Measurements from ENCODE around the gene PDE6H. TPM values are rescaled to one million over a fixed set of nuclear protein-coding genes. Genes with fewer than 3 reads are reported as not detected.
A peak's percentile ranks its signal among the peaks of the same experiment; 100 is the strongest.

Gene PDE6H
- total and polyA plus RNA-seq, 2 donors (not counting 1 experiment from before 2014, with no cell fraction given), result not detected

- no peak overlapping the region for H3K4me3 ChIP-seq (replicated peaks in 1 of 4; ENCODE audit: control extremely low read depth in 1 of 4, insufficient read depth in 1 of 4, low read depth in 3 of 4, low read length in 4 of 4)
- DNase-seq (ENCODE audit: low read depth in 2 of 2), result no peak
- no peaks in the 10 kb centered on the region for H4K20me1 ChIP-seq (ENCODE audit: control insufficient read depth, extremely low read depth, insufficient read depth, low read length)
- TF ChIP-seq, protein P1, sequence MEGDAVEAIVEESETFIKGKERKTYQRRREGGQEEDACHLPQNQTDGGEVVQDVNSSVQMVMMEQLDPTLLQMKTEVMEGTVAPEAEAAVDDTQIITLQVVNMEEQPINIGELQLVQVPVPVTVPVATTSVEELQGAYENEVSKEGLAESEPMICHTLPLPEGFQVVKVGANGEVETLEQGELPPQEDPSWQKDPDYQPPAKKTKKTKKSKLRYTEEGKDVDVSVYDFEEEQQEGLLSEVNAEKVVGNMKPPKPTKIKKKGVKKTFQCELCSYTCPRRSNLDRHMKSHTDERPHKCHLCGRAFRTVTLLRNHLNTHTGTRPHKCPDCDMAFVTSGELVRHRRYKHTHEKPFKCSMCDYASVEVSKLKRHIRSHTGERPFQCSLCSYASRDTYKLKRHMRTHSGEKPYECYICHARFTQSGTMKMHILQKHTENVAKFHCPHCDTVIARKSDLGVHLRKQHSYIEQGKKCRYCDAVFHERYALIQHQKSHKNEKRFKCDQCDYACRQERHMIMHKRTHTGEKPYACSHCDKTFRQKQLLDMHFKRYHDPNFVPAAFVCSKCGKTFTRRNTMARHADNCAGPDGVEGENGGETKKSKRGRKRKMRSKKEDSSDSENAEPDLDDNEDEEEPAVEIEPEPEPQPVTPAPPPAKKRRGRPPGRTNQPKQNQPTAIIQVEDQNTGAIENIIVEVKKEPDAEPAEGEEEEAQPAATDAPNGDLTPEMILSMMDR (conservative IDR thresholded peaks at IDR 0.05 in 1 of 2, IDR thresholded peaks at IDR 0.05 in 1 of 2; ENCODE audit: low read depth in 1 of 2, low read length in 2 of 2), result peak in 1 of 2 donors; percentile 1
- TF ChIP-seq EZH2 (IDR thresholded peaks at IDR 0.05; ENCODE audit: low read length, missing control alignments), result no peak
- H2AFZ ChIP-seq (ENCODE audit: low read length), result no peak overlapping the region
- no peaks in the 10 kb centered on the region for H3K79me2 ChIP-seq (ENCODE audit: control insufficient read depth, insufficient read depth, low read length)
- H3K27ac ChIP-seq (ENCODE audit: insufficient read depth, low read length), result no peak overlapping the region
- no peak overlapping the region for H3K9ac ChIP-seq (ENCODE audit: insufficient read depth, low read length)
- no peaks in the 10 kb centered on the region for H3K27me3 ChIP-seq (ENCODE audit: control insufficient read depth, insufficient read depth, low read length)
- H3K4me2 ChIP-seq (ENCODE audit: extremely low read depth, insufficient read depth, low read length), result no peak overlapping the region
- no peaks in the 10 kb centered on the region for H3K4me1 ChIP-seq (ENCODE audit: control insufficient read depth, extremely low read depth, insufficient read depth, low read length)
- H3K9me3 ChIP-seq (ENCODE audit: control insufficient read depth, insufficient read depth, low read depth, low read length), result no peaks in the 10 kb centered on the region
- H3K36me3 ChIP-seq (ENCODE audit: control insufficient read depth, insufficient read depth, low read length), result no peaks in the 10 kb centered on the region
Observed at GRCh38 chr12:14937689-14938088, 35.2 kb upstream of the PDE6H start.

GRCh38 chr12:14938301-14938700 is 34.5 kb upstream of the PDE6H start, which contains the start of gene ERP27:
Gene ERP27, minus strand, starts transcription at chr12:14938537. Its CDS starts 29 bp downstream, at chr12:14938508.
- TF ChIP-seq, protein P1 (conservative IDR thresholded peaks at IDR 0.05 in 1 of 2, IDR thresholded peaks at IDR 0.05 in 1 of 2; ENCODE audit: low read depth in 1 of 2, low read length in 2 of 2), result no peak
- no peak for TF ChIP-seq EZH2 (IDR thresholded peaks at IDR 0.05; ENCODE audit: low read length, missing control alignments)
- H2AFZ ChIP-seq (ENCODE audit: low read length), result no peak within 1 kb of the TSS
- no peak for DNase-seq (ENCODE audit: low read depth in 2 of 2)
- H3K4me1 ChIP-seq (ENCODE audit: control insufficient read depth, extremely low read depth, insufficient read depth, low read length), result no peaks in the 10 kb centered on the region
- no peaks in the 10 kb centered on the region for H3K27me3 ChIP-seq (ENCODE audit: control insufficient read depth, insufficient read depth, low read length)
- H3K4me3 ChIP-seq (replicated peaks in 1 of 4; ENCODE audit: control extremely low read depth in 1 of 4, insufficient read depth in 1 of 4, low read depth in 3 of 4, low read length in 4 of 4), result no peak within 1 kb of the TSS
- H3K79me2 ChIP-seq (ENCODE audit: control insufficient read depth, insufficient read depth, low read length), result no peaks in the 10 kb centered on the region
- no peaks in the 10 kb centered on the region for H3K36me3 ChIP-seq (ENCODE audit: control insufficient read depth, insufficient read depth, low read length)
- H3K9me3 ChIP-seq (ENCODE audit: control insufficient read depth, insufficient read depth, low read depth, low read length), result no peaks in the 10 kb centered on the region
- no peak within 1 kb of the TSS for H3K27ac ChIP-seq (ENCODE audit: insufficient read depth, low read length)
- no peak within 1 kb of the TSS for H3K4me2 ChIP-seq (ENCODE audit: extremely low read depth, insufficient read depth, low read length)
- H4K20me1 ChIP-seq (ENCODE audit: control insufficient read depth, extremely low read depth, insufficient read depth, low read length), result no peaks in the 10 kb centered on the region
- no peak within 1 kb of the TSS for H3K9ac ChIP-seq (ENCODE audit: insufficient read depth, low read length)

DNA sequence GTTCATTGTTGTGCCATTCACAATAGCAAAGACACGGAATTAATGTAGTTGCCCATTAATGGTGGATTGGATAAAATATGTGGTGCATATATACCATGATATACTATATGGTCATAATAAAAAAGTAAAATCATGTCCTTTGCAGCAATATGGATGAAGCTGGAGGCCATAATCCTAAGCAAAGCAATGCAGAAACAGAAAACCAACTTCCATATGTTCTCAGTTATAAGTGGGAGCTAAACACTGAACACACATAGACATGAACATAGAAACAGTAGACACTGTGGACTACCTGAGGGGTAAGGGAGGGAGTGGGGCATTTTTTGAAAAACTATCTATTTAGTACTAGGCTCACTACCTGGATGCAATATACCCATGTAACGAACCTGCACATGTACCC is 31.5 kb upstream of the PDE6H start:
- H3K27me3 ChIP-seq (ENCODE audit: control insufficient read depth, insufficient read depth, low read length), result no peaks in the 10 kb centered on the region
- no peaks in the 10 kb centered on the region for H4K20me1 ChIP-seq (ENCODE audit: control insufficient read depth, extremely low read depth, insufficient read depth, low read length)
- no peak for DNase-seq (ENCODE audit: low read depth in 2 of 2)
- H3K9me3 ChIP-seq (ENCODE audit: control insufficient read depth, insufficient read depth, low read depth, low read length), result no peaks in the 10 kb centered on the region
- no peak overlapping the region for H2AFZ ChIP-seq (ENCODE audit: low read length)
- H3K4me1 ChIP-seq (ENCODE audit: control insufficient read depth, extremely low read depth, insufficient read depth, low read length), result no peaks in the 10 kb centered on the region
- H3K27ac ChIP-seq (ENCODE audit: insufficient read depth, low read length), result no peak overlapping the region
- H3K36me3 ChIP-seq (ENCODE audit: control insufficient read depth, insufficient read depth, low read length), result no peaks in the 10 kb centered on the region
- no peak overlapping the region for H3K9ac ChIP-seq (ENCODE audit: insufficient read depth, low read length)
- H3K4me3 ChIP-seq (replicated peaks in 1 of 4; ENCODE audit: control extremely low read depth in 1 of 4, insufficient read depth in 1 of 4, low read depth in 3 of 4, low read length in 4 of 4), result no peak overlapping the region
- H3K79me2 ChIP-seq (ENCODE audit: control insufficient read depth, insufficient read depth, low read length), result no peaks in the 10 kb centered on the region
- no peak overlapping the region for H3K4me2 ChIP-seq (ENCODE audit: extremely low read depth, insufficient read depth, low read length)
- TF ChIP-seq EZH2 (IDR thresholded peaks at IDR 0.05; ENCODE audit: low read length, missing control alignments), result no peak
- TF ChIP-seq, protein P1 (conservative IDR thresholded peaks at IDR 0.05 in 1 of 2, IDR thresholded peaks at IDR 0.05 in 1 of 2; ENCODE audit: low read depth in 1 of 2, low read length in 2 of 2), result no peak
